Transverse colon (tissue), 4 donors: ENCODE results near the gene PAX7. TPM values are rescaled to one million over a fixed set of nuclear protein-coding genes. Genes with fewer than 3 reads are reported as not detected.

ENCODE experiments used
- DNase-seq: peaks from one replicate; pipeline ENCODE4 v3.0.0-alpha.2; 2019
- H3K27ac ChIP-seq, 4 donors: fragments of 200-600 bp; sonication (generic); 2 replicates each; pipeline ENCODE4 v1.5.1; 2016 to 2018; ENCODE audit warnings: inconsistent platforms in 4 of 4
- H3K27me3 ChIP-seq: fragments of 200-600 bp; sonication (generic); 2 replicates; pipeline ENCODE4 v1.5.1; 2017; ENCODE audit warnings: inconsistent platforms
- H3K36me3 ChIP-seq, 4 donors: fragments of 200-600 bp; sonication (generic); 2 replicates each; pipeline ENCODE4 v1.5.1; 2017 to 2019; ENCODE audit warnings: inconsistent platforms in 4 of 4
- H3K4me1 ChIP-seq, 4 donors: fragments of 200-600 bp; sonication (generic); 2 replicates each; pipeline ENCODE4 v1.5.1; 2017 to 2020; ENCODE audit warnings: inconsistent platforms in 4 of 4
- H3K4me3 ChIP-seq, 4 donors: fragments of 200-600 bp; sonication (generic); 1 replicate in 1 of 4; 2 replicates in 3 of 4; pipeline versions ENCODE4 v1.5.1 to v1.6.1; 2017 to 2019; ENCODE audit warnings: inconsistent platforms in 4 of 4
- H3K9me3 ChIP-seq, 2 donors: fragments of 200-600 bp; sonication (generic); 2 replicates each; pipeline ENCODE4 v1.5.1; 2017 to 2019; ENCODE audit warnings: inconsistent platforms in 2 of 2
- CTCF ChIP-seq, 5 experiments: fragments of 200-600 bp in 3 of 5; fragments of 450-650 bp in 2 of 5; sonication (generic) in 3 of 5; IDR thresholded peaks; 1 replicate in 2 of 5; 2 replicates in 3 of 5; pipeline ENCODE4 v1.5.1; 2016 to 2017; ENCODE audit warnings: antibody characterized with exemption in 5 of 5, inconsistent platforms in 3 of 5, mild to moderate bottlenecking in 2 of 5, moderate library complexity in 1 of 5
- EP300 ChIP-seq: sonication (generic); formaldehyde crosslinking; IDR thresholded peaks from one replicate; pipeline ENCODE4 v1.6.1; 2017; ENCODE audit warnings: antibody characterized with exemption, low read depth
- POLR2A ChIP-seq: fragments of 450-650 bp; IDR thresholded peaks from one replicate; pipeline ENCODE4 v1.6.1; 2016; ENCODE audit warnings: antibody characterized with exemption, mild to moderate bottlenecking, moderate library complexity
- POLR2AphosphoS5 ChIP-seq, 3 donors: sonication (generic); formaldehyde crosslinking; IDR thresholded peaks; one replicate each; pipeline ENCODE4 v1.6.1; 2016; ENCODE audit warnings: antibody characterized with exemption in 3 of 3
- WGBS, 2 donors: methylation state at CpG; one replicate each; pipeline ENCODE4 v1.1.5; 2018; ENCODE audit warnings: low coverage in 1 of 2; 5-methylcytosine and 5-hydroxymethylcytosine counted together
- in situ Hi-C, 4 donors: fragments of 200-750 bp; cut with MboI; loops; one replicate each; pipeline versions ENCODE4 v1.15.0 to v1.15.1; 2017; ENCODE audit warnings: low sequenced_read_pairs in 3 of 4, low pct_ligation_motif_present in 1 of 4, low pct_unique_long_range_greater_than_20kb in 1 of 4
- intact Hi-C: fragments of 100-400 bp; cut with DNase I; formaldehyde crosslinking; loops from one replicate; pipeline ENCODE4 v1.15.1; 2023; ENCODE audit warnings: low total_unique reads
- total RNA-seq, 4 donors: library from RNA; depleted of rRNA; stranded (reverse); fragments of >200 nt; gene quantifications; one replicate each; pipeline ENCODE4 v1.1.0, GENCODE V29; 2016

The PAX7 gene
- total RNA-seq, 4 donors from 2014 or later, result not detected

- no peaks in the 10 kb centered on the region for H3K9me3 ChIP-seq
- no peaks in the 10 kb centered on the region for H3K36me3 ChIP-seq
- no peak overlapping the region for H3K27ac ChIP-seq
- in situ Hi-C loops (no loop called here), intact Hi-C loops (no loop called here)
- no peak overlapping the region for H3K4me3 ChIP-seq
- no peaks in the 10 kb centered on the region for H3K4me1 ChIP-seq
- TF ChIP-seq POLR2AphosphoS5 (IDR thresholded peaks at IDR 0.05) (no peak), EP300 (no peak), POLR2A (no peak), CTCF (IDR thresholded peaks at IDR 0.05) (no peak)
- DNase-seq, result no peak
- H3K27me3 ChIP-seq, result peaks cover 90% of the 10 kb centered on the region
- 71 to 77% methylated on average over 7 of the region's 7 CpGs for WGBS, 2 donors
These were observed 70.5 kb downstream of the PAX7 start for GRCh38 chr1:18701183-18701582.

- H3K36me3 ChIP-seq, result no peaks in the 10 kb centered on the region
- no peaks in the 10 kb centered on the region for H3K9me3 ChIP-seq
- TF ChIP-seq POLR2AphosphoS5 (IDR thresholded peaks at IDR 0.05) (no peak), CTCF (IDR thresholded peaks at IDR 0.05) (no peak), EP300 (no peak), POLR2A (no peak)
- H3K4me3 ChIP-seq, result no peak overlapping the region
- H3K27me3 ChIP-seq, result peaks cover 78% of the 10 kb centered on the region
- H3K4me1 ChIP-seq, result no peaks in the 10 kb centered on the region
- H3K27ac ChIP-seq, result no peak overlapping the region
- no peak for DNase-seq
- in situ Hi-C loops, result no loop called here
- 51% methylated on average over 21 of the region's 21 CpGs; no CpG with 5 or more reads in 1 of the 2 donors for WGBS, 2 donors
- intact Hi-C loops, result no loop called here
These were observed 72.5 kb downstream of the PAX7 start for GRCh38 chr1:18703041-18703621.

GRCh38 chr1:18705811-18706210 is 75.2 kb downstream of the PAX7 start:
- intact Hi-C loops, result no loop called here
- DNase-seq, result no peak
- Histone ChIP-seq H3K27me3 (peaks cover 78% of the 10 kb centered on the region), H3K27ac (no peak overlapping the region), H3K4me1 (no peaks in the 10 kb centered on the region), H3K36me3 (no peaks in the 10 kb centered on the region), H3K9me3 (no peaks in the 10 kb centered on the region), H3K4me3 (no peak overlapping the region)
- 45% methylated on average over 11 of the region's 12 CpGs; no CpG with 5 or more reads in 1 of the 2 donors for WGBS, 2 donors
- TF ChIP-seq POLR2A, result no peak
- no peak for TF ChIP-seq POLR2AphosphoS5 (IDR thresholded peaks at IDR 0.05)
- TF ChIP-seq EP300, result no peak
- no peak for TF ChIP-seq CTCF (IDR thresholded peaks at IDR 0.05)
- in situ Hi-C loops, result no loop called here

DNA sequence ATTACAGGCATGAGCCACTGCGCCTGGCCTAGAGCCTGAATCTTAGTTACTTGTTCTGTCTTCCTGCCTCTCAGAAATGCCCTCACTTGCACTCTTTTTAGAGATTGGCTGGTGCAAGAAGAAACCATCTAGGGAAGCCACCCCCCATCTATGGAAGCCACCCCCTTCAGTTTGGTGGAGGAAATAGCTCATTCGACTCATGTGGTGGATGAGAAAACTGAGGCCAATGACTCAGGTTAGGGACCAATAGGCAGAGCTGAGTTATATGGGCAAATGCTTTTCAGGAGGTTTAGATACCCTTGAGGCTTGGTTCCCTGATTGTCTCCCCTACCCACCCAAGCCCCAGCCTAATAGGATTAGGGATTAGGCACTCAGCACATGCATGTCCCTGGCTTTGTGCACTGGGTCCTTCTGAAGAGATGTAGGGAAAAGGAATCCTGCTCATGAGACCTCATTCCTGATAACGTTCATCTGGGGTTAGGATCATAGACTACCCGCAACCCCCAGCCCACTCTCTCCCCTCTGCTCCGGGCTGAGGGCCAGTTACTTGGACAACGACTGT is 77.1 kb downstream of the PAX7 start:
- no peak for TF ChIP-seq POLR2A
- TF ChIP-seq POLR2AphosphoS5 (IDR thresholded peaks at IDR 0.05), result no peak
- TF ChIP-seq EP300, result no peak
- no peak for TF ChIP-seq CTCF (IDR thresholded peaks at IDR 0.05)
- Histone ChIP-seq H3K4me1 (no peaks in the 10 kb centered on the region), H3K27me3 (peaks cover 73% of the 10 kb centered on the region), H3K27ac (no peak overlapping the region), H3K4me3 (no peak overlapping the region), H3K36me3 (no peaks in the 10 kb centered on the region), H3K9me3 (no peaks in the 10 kb centered on the region)
- WGBS, 2 donors, result 47 to 78% methylated on average over 2 to 6 of the region's 6 CpGs
- DNase-seq, result no peak
- in situ Hi-C loops, result no loop called here
- intact Hi-C loops, result no loop called here
